NCI-H146 treated with DMSO at 0.1 percent for 48 hours (cell line): Measurements from ENCODE around the gene CCDC73.
"Not testable (repeated sequence)": the region's sequence is repeated elsewhere in the genome, so short reads cannot be mapped to it uniquely, and the experiment has no call there.

Experiments
- DNase-seq: peaks from one replicate; lab custom pipeline; 2025; ENCODE audit not compliant: unreplicated experiment; lab: John Stamatoyannopoulos, UW

Gene CCDC73

DNA sequence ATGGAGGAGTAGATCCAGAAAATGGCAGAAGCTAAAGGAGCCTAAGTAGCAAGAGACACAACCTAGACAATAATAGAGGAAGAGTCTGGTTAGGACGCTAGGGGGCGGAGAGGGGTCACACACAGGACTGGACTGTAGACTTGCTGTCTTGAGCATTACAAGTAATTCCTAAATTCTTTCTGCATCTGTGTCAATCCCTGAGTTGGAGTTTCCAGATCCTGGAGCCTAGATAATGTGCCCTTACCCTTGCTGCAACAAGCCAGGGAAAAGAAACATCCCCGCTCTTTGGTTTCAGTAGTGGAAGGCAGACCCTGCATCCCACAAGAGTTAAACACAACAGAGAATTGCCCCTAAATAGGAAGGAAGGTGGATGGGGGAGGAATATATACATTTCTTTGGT lies 14.9 kb upstream of the CCDC73 start:
- DNase-seq = peak; percentile 26

- DNase-seq = no peak
These were observed 2.0 kb upstream of the CCDC73 start for GRCh38 chr11:32796425-32796824.

GRCh38 chr11:32792948-32793475 lies 1.4 kb downstream of the CCDC73 start:
- peak; percentile 26 for DNase-seq

DNA sequence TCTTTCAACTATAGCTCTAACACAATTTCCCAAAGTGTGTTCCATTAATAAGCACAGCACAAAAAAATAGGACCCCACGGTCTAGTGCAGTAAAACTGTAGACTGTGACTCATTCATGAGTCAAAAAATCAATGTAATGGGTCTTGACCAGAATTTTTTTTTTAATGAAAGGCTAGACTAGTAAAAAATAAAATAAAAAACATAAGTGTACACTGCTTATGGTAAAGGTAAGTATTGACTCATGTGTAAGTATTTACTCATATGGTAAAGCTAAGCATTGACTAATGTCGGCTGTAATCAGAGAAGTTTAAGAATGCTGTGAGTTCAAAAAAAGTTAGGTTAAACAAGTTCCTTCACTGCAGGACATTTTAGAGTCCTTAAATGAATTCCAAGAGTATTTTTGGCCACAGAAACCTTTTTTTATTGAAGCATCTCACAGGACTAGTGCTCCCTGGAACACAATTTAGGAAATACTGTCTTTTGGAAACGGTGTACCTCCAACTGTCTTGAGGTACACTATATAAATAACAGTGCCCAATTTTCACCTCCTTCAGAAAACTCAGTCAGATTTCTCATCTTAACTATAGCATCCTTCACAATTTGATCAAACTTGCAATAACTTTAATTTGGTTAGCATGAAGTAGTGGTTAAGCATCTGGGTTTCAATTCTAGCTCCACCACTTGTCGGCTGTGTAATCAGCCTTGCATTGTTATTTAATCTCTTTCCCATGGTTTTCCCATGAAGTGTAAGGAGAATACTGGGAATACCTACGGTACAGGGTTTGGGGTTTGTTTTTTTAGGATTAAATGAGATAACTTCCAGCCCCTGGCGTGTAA lies 2.1 kb downstream of the CCDC73 start:
- no peak for DNase-seq

GRCh38 chr11:32790916-32791315 lies 3.5 kb downstream of the CCDC73 start:
- DNase-seq = no peak

- DNase-seq = peak; percentile 70
These were observed 7.7 kb downstream of the CCDC73 start for GRCh38 chr11:32786811-32787210.

GRCh38 chr11:32785262-32785661 lies 9.2 kb downstream of the CCDC73 start:
- no peak for DNase-seq

DNA sequence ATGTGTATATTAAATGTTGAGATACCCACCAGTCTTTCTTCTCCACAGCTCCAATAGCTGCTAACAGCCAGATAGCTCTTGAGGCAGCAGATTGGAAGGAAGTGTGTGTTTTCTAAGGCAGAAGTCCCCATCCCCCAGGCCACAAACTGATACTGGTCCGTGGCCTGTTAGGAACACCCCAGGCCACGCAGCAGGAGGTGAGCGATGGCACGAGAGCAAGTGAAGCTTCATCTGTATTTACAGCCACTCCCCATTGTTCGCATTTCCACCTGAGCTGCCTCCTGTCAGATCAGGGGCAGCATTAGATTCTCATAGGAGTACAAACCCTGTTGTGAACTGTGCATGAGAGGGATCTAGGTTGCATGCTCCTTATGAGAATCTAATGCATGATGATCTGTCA lies 12.7 kb downstream of the CCDC73 start:
- DNase-seq = no peak

DNA sequence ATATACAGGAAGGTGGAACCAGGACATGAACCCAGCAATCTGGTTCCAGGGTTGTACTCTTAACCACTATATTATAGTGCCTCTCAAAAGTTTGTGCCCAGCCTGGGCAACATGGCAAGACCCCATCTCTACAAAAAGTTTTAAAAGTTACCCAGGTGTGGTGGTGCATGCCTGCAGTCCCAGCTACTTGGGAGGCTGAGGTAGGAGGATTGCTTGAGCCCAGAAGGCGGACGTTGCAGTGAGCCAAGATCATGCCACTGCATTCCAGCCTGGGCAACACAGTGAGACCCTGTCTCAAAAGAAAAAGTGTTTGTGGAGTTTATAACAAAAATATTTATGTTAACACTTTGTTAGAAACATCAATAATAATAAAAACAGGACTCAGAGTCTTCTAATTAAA lies 13.6 kb downstream of the CCDC73 start:
- not testable (repeated sequence) for DNase-seq

DNA sequence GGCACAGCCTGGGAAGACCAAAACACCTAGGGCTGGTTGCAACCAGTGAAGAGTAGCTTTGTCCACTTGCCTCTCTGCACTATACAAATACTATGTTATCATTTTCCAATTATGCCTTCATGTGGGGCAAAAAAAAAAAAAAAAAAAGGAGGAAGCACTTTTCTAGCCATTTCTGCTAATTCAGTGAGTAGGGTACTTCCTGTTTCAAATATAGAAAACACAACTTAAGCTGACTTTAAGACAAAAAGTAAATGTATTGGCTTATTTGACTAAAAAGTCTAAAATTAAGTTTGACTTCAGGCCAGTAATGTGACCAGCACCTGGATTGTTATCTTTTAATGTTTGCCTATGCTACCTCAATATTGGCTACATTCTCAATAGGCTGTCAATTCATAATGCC lies 15.3 kb downstream of the CCDC73 start:
- DNase-seq = no peak

- no peak for DNase-seq
These were observed 18.6 kb downstream of the CCDC73 start for GRCh38 chr11:32775908-32776307.

DNA sequence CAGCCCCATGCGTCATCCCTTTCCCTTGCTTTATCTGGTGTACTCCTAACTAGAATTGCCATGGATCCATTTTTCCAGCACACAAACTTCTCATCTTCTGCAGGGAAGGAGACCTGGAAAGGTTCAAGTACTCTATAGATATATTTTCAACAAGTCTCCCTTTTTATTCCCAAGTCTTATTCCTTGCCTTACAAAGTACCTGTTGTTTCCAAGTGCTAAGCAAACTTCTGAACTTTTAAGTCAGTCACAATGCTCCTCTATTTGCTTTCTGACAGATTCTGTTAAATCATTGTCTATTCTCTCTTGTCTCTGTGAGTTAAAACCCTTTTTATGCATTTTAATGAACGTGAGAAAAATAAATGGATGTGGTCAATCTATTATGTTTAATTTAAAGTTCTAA lies 20.4 kb downstream of the CCDC73 start:
- no peak for DNase-seq

GRCh38 chr11:32772731-32773130 lies 21.7 kb downstream of the CCDC73 start:
- no peak for DNase-seq

DNA sequence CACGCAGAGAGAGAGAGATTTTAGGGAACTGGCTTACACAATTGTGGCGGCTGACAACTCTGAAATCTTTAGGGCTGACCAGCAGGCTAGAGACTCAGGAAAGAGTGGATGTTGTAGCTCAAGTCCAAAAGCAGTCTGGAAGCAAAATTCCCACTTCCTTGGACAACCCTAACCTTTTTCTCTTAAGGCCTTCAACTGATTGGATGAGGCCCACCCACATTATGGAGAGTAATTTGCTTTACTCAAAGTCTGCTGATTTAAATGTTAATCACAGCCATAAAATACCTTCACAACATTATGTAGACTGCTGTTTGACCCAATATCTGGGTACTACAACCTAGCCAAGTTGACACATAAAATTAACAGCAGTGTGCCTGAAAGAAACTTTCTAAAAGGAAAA lies 32.7 kb downstream of the CCDC73 start:
- DNase-seq = not testable (repeated sequence)

DNA sequence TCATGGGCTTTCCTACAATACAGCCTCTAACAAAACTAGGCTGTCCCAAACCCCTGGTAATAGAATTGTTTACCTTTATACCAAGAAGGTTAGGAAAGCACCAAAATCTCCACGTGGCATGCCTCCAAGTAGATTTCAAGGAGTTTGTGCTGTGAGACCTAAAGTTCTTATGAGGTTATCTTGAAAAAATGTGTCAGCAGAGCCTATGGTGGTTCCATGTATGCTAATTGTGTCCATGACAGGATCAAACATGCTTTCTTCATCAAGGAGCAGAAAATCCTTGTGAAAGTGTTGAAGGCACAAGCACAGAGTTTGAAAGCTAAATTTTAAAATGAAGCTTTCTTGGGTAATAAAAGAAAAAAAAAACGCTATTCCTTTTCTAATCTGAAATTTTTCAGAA lies 36.2 kb downstream of the CCDC73 start:
- DNase-seq = no peak

DNA sequence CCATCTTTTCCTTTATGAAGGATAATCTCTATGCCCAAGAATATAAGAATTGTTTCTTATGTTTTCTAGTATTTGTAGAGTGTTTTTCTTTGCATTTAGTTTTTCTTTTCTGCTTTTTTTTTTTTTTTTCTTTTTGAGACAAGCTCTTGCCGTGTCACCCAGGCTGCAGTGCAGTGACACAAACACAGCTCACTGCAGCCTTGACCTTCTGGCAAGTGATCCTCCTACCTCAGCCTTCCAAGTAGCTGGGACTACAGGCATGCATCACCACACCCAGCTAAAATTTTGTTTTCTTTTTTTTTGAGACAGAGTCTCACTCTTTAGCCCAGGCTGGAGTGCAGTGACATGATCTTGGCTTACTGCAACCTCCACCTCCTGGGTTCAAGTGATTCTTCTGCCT lies 41.3 kb downstream of the CCDC73 start:
- DNase-seq = not testable (repeated sequence)

DNA sequence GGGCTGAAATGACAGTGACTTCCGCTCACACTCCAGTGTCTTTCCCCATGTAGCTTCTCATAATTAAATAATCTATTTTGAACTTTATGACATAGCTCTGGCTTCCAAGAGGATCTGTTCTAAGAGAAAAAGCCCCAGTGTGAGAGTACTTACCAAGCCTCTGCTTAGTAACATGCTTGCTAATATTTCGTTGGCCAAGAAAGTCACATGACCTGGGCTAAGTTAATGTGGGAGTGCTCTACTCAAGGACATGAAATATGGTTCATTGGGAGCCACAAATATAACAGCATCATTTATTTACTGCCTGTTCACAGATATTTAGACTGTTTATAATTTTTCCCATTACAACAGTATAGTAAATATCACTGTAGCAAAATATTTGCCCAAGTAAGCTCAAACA lies 42.5 kb downstream of the CCDC73 start:
- no peak for DNase-seq

DNA sequence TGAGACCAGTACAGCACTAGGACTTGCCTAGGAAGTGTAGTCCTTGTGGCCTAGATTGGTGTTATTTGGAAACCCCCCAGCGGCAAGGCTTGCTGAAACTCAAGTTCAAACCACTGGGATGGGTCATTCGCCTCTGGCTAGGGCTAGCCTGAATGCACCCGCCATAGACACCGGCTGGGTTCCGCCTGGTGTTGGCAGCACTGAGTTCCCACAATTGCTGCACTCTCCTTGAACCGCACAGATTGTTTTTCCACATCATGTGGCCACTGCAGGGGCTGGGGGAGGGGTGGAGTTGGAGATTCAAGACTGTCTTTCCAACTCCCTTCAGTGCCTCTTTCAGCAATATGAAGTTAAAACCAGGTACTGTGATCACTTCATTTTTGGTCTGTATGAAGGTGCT lies 43.1 kb downstream of the CCDC73 start:
- no peak for DNase-seq

GRCh38 chr11:32729976-32730375 lies 64.5 kb downstream of the CCDC73 start:
- DNase-seq = no peak

GRCh38 chr11:32723332-32723731 lies 71.1 kb downstream of the CCDC73 start:
- no peak for DNase-seq

- no peak for DNase-seq
These were observed 72.2 kb downstream of the CCDC73 start for GRCh38 chr11:32722255-32722654.

- DNase-seq = no peak
These were observed 81.0 kb downstream of the CCDC73 start for GRCh38 chr11:32713496-32713895.

DNA sequence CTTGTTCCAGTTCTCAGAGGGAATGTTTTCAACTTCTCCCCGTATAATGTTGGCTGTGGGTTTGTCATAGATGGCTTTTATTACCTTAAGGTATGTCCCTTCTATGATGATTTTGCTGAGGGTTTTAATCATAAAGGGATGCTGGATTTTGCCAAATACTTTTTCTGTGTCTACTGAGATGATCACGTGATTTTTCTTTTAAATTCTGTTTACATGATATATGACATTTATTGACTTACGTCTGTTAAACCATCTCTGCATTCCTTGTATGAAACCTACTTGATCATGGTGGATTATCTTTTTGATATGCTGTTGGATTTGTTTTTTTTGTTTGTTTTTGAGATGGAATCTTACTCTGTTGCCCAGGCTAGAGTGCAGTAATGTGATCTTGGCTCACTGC lies 85.5 kb downstream of the CCDC73 start:
- not testable (repeated sequence) for DNase-seq
